NCI-H524 (cell line): ENCODE results near the gene CEP192.

Experiments used
- DNase-seq, 2 experiments: peaks; one replicate each; lab custom pipeline; 2025; lab: John Stamatoyannopoulos, UW

CEP192 gene

GRCh38 chr18:13101659-13102197, 110.6 kb downstream of the CEP192 start:
- DNase-seq = no peak

GRCh38 chr18:13103366-13103765, 112.2 kb downstream of the CEP192 start:
- peak in 1 of 2 experiments; percentile 5 for DNase-seq

- no peak for DNase-seq
These were observed 113.9 kb downstream of the CEP192 start for GRCh38 chr18:13105059-13105458.

GRCh38 chr18:13107074-13107473, 115.9 kb downstream of the CEP192 start:
- no peak for DNase-seq

GRCh38 chr18:13108330-13108729, 117.2 kb downstream of the CEP192 start:
- no peak for DNase-seq

- DNase-seq = no peak
These were observed 119.4 kb downstream of the CEP192 start for GRCh38 chr18:13110559-13110958.

GRCh38 chr18:13112982-13113381, 121.8 kb downstream of the CEP192 start:
- DNase-seq = peak in 1 of 2 experiments; percentile 76

- no peak for DNase-seq
These were observed 129.1 kb downstream of the CEP192 start for GRCh38 chr18:13120255-13120654.

- DNase-seq = no peak
These were observed 129.8 kb downstream of the CEP192 start for GRCh38 chr18:13120983-13121441.

GRCh38 chr18:13124411-13124810, 133.2 kb downstream of the CEP192 start:
- no peak for DNase-seq

- DNase-seq = no peak
These were observed 134.0 kb downstream of the CEP192 start for GRCh38 chr18:13125191-13125590.

GRCh38 chr18:13126966-13127598, 135.9 kb downstream of the CEP192 start:
- no peak for DNase-seq

GRCh38 chr18:13131283-13131682, 140.1 kb downstream of the CEP192 start:
- DNase-seq = no peak

- DNase-seq = no peak
These were observed 143.6 kb downstream of the CEP192 start for GRCh38 chr18:13134551-13135401.

- DNase-seq = peak; percentile 3 to 30
These were observed 145.1 kb downstream of the CEP192 start for GRCh38 chr18:13136056-13136903.

GRCh38 chr18:13136904-13137669, 145.9 kb downstream of the CEP192 start:
- DNase-seq = no peak

- no peak for DNase-seq
These were observed 146.7 kb downstream of the CEP192 start for GRCh38 chr18:13137670-13138419.

- DNase-seq = no peak
These were observed 147.4 kb downstream of the CEP192 start for GRCh38 chr18:13138420-13139139.

- DNase-seq = no peak
These were observed 148.8 kb downstream of the CEP192 start for GRCh38 chr18:13139885-13140450.

GRCh38 chr18:13141209-13141608, 150.0 kb downstream of the CEP192 start:
- DNase-seq = no peak
